ENCODE measurements around the gene MLIP. TPM values are rescaled to one million over a fixed set of nuclear protein-coding genes. Genes with fewer than 3 reads are reported as not detected.
A peak's percentile ranks its signal among the peaks of the same experiment; 100 is the strongest.
"Not testable (repeated sequence)": the region's sequence is repeated elsewhere in the genome, so short reads cannot be mapped to it uniquely, and the experiment has no call there.

MLIP gene
- total RNA-seq, 1 donor = not detected

- no peak for DNase-seq (ENCODE audit: low read depth)
- TF ChIP-seq CTCF (IDR thresholded peaks at IDR 0.05; ENCODE audit: insufficient read depth, low read depth, low read length) = no peak
- no peak overlapping the region for H3K4me3 ChIP-seq (ENCODE audit: low read depth, low read length)
Measured at GRCh38 chr6:54248319-54248718, 137.1 kb downstream of the MLIP start.

- no peak overlapping the region for H3K4me3 ChIP-seq (ENCODE audit: low read depth, low read length)
- TF ChIP-seq CTCF (IDR thresholded peaks at IDR 0.05; ENCODE audit: insufficient read depth, low read depth, low read length) = no peak
- no peak for DNase-seq (ENCODE audit: low read depth)
Measured at GRCh38 chr6:54248994-54249393, 137.8 kb downstream of the MLIP start.

GRCh38 chr6:54249812-54250211, 138.6 kb downstream of the MLIP start:
- not testable (repeated sequence) for H3K4me3 ChIP-seq (ENCODE audit: low read depth, low read length); DNase-seq (ENCODE audit: low read depth)

- TF ChIP-seq CTCF (IDR thresholded peaks at IDR 0.05; ENCODE audit: insufficient read depth, low read depth, low read length) = no peak
- DNase-seq (ENCODE audit: low read depth) = no peak
- H3K4me3 ChIP-seq (ENCODE audit: low read depth, low read length) = no peak overlapping the region
Measured at GRCh38 chr6:54252496-54252895, 141.3 kb downstream of the MLIP start.

- no peak for TF ChIP-seq CTCF (IDR thresholded peaks at IDR 0.05; ENCODE audit: insufficient read depth, low read depth, low read length)
- DNase-seq (ENCODE audit: low read depth) = no peak
- H3K4me3 ChIP-seq (ENCODE audit: low read depth, low read length) = no peak overlapping the region
Measured at GRCh38 chr6:54252916-54253315, 141.7 kb downstream of the MLIP start.

- no peak for DNase-seq (ENCODE audit: low read depth)
- no peak for TF ChIP-seq CTCF (IDR thresholded peaks at IDR 0.05; ENCODE audit: insufficient read depth, low read depth, low read length)
Measured at GRCh38 chr6:54254886-54255285, 143.6 kb downstream of the MLIP start.

GRCh38 chr6:54255886-54256285, 144.6 kb downstream of the MLIP start:
- no peak overlapping the region for H3K4me3 ChIP-seq (ENCODE audit: low read depth, low read length)
- TF ChIP-seq CTCF (IDR thresholded peaks at IDR 0.05; ENCODE audit: insufficient read depth, low read depth, low read length) = no peak
- DNase-seq (ENCODE audit: low read depth) = peak; percentile 8

More at GRCh38 chr6:54254886-54255285, 143.6 kb downstream of the MLIP start:
- no peak overlapping the region for H3K4me3 ChIP-seq (ENCODE audit: low read depth, low read length)
